Measurements from ENCODE around the gene EEA1. TPM values are rescaled to one million over a fixed set of nuclear protein-coding genes. Genes with fewer than 3 reads are reported as not detected.

EEA1 gene
- 17.3 and 35.0 TPM in 2 replicates for total RNA-seq

GRCh38 chr12:92928962-92929915 lies at the start of gene EEA1:
Gene EEA1 (minus strand): TSS chr12:92929295. CDS start chr12:92929066, 229 bp downstream.

Small RNA genes lying within 50 kb of the gene (small RNA-seq; reads per million reads assigned to genes)
- gene RNU6-1329P, result 0.42 reads per million, percentile 24 among the genes with 10 or more reads in this experiment

Other genes with a start within 250 kb of the EEA1 start
- gene PLEKHG7, start 226.3 kb downstream of the EEA1 start, total RNA-seq, result not detected in 2 replicates

Data from vein endothelial cell (primary cell).